SK-N-SH (cell line): Measurements from ENCODE around the gene NRIP2. TPM values are rescaled to one million over a fixed set of nuclear protein-coding genes. Genes with fewer than 3 reads are reported as not detected.

Source experiments
- CTCF ChIA-PET: fragments of 300-600, 350-600 bp; formaldehyde crosslinking; extraction: SDS; loops from one replicate; lab custom pipeline; 2021; lab: Yijun Ruan, JAX
- POLR2A ChIA-PET: fragments of 350-600 bp; sonication (Branson Sonifier 250); formaldehyde crosslinking; extraction: SDS; loops from one replicate; lab custom pipeline; 2020; ENCODE audit warnings: antibody characterized with exemption, inconsistent platforms; lab: Yijun Ruan, JAX
- DNase-seq: peaks from one replicate; pipeline ENCODE4 v3.0.0; 2012
- H2AFZ ChIP-seq: fragments of 200-600 bp; sonication (generic); 2 replicates; pipeline ENCODE4 v1.8.1; 2016; ENCODE audit warnings: antibody characterized with exemption, mild to moderate bottlenecking, low read depth
- H3F3A ChIP-seq: fragments of 200-600 bp; sonication (generic); replicated peaks from 2 replicates; pipeline ENCODE3; 2016; ENCODE audit warnings: antibody characterized with exemption, mild to moderate bottlenecking; ENCODE audit not compliant: insufficient read depth
- H3K27ac ChIP-seq, 2 experiments: fragments of 200-500 bp in 1 of 2; fragments of 200-600 bp in 1 of 2; sonication (Bioruptor generic) in 1 of 2; sonication (generic), shearing (Covaris generic) in 1 of 2; 2 replicates each; pipeline versions ENCODE4 v1.5.1 to v1.6.1; 2014 to 2016; ENCODE audit warnings: low read depth in 2 of 2, inconsistent platforms in 1 of 2, low read length in 1 of 2, mild to moderate bottlenecking in 1 of 2, mixed read lengths in 1 of 2
- H3K27me3 ChIP-seq: fragments of 200-600 bp; sonication (generic), shearing (Covaris generic); 2 replicates; pipeline ENCODE4 v1.6.1; 2016; ENCODE audit warnings: mixed run types; ENCODE audit not compliant: insufficient read depth
- H3K36me3 ChIP-seq, 2 experiments: fragments of 200-500 bp in 1 of 2; fragments of 200-600 bp in 1 of 2; sonication (Bioruptor generic) in 1 of 2; sonication (generic) in 1 of 2; replicated peaks in 1 of 2; 2 replicates each; pipeline versions ENCODE3 to v1.5.1; 2014 to 2016; ENCODE audit warnings: low read length in 1 of 2, mild to moderate bottlenecking in 1 of 2; ENCODE audit not compliant: insufficient read depth in 2 of 2, control insufficient read depth in 1 of 2
- H3K4me1 ChIP-seq, 2 experiments: fragments of 200-500 bp in 1 of 2; fragments of 200-600 bp in 1 of 2; sonication (Bioruptor generic) in 1 of 2; sonication (generic), shearing (Covaris generic) in 1 of 2; 2 replicates each; pipeline versions ENCODE4 v1.5.1 to v1.6.1; 2014 to 2016; ENCODE audit warnings: low read depth in 1 of 2, low read length in 1 of 2, mixed run types in 1 of 2; ENCODE audit not compliant: insufficient read depth in 2 of 2, control insufficient read depth in 1 of 2
- H3K4me2 ChIP-seq: fragments of 200-600 bp; sonication (generic), shearing (Covaris generic); 2 replicates; pipeline ENCODE4 v1.6.1; 2017; ENCODE audit warnings: mixed run types
- H3K4me3 ChIP-seq, 2 experiments: fragments of 200-500 bp in 1 of 2; fragments of 200-600 bp in 1 of 2; sonication (Bioruptor generic) in 1 of 2; sonication (generic), shearing (Covaris generic) in 1 of 2; 2 replicates each; pipeline versions ENCODE4 v1.5.1 to v1.8.1; 2014 to 2016; ENCODE audit warnings: low read depth in 2 of 2, inconsistent platforms in 1 of 2, low read length in 1 of 2, mild to moderate bottlenecking in 1 of 2, mixed read lengths in 1 of 2, moderate library complexity in 1 of 2
- H3K79me2 ChIP-seq: fragments of 200-600 bp; sonication (generic); 2 replicates; pipeline ENCODE4 v1.8.1; 2017; ENCODE audit warnings: mild to moderate bottlenecking; ENCODE audit not compliant: insufficient read depth
- H3K9ac ChIP-seq: fragments of 200-600 bp; sonication (generic); 2 replicates; pipeline ENCODE4 v1.6.1; 2017; ENCODE audit warnings: mixed run types
- H3K9me2 ChIP-seq: fragments of 200-600 bp; sonication (generic); 2 replicates; pipeline ENCODE4 v1.6.1; 2017; ENCODE audit warnings: mixed run types
- H3K9me3 ChIP-seq: fragments of 200-600 bp; sonication (generic); 2 replicates; pipeline ENCODE4 v1.6.1; 2017; ENCODE audit warnings: mixed run types, mild to moderate bottlenecking, moderate library complexity
- H4K20me1 ChIP-seq: fragments of 200-600 bp; sonication (generic); 2 replicates; pipeline ENCODE4 v1.6.1; 2017; ENCODE audit warnings: mild to moderate bottlenecking, mixed run types; ENCODE audit not compliant: insufficient read depth
- CHD2 ChIP-seq: fragments of 150-350 bp; IDR thresholded peaks from 2 replicates; pipeline ENCODE4 v1.6.1; 2018; ENCODE audit warnings: low read length; ENCODE audit not compliant: partially characterized antibody
- EP300 ChIP-seq, 2 experiments: IDR thresholded peaks; 2 replicates each; pipeline versions ENCODE4 v1.4.0 to v1.6.1; 2012; ENCODE audit warnings: borderline replicate concordance in 1 of 2, low read depth in 1 of 2, low read length in 1 of 2
- FOSL2 ChIP-seq: IDR thresholded peaks from 2 replicates; pipeline ENCODE4 v1.4.0; 2012; ENCODE audit warnings: low read depth, mild to moderate bottlenecking, moderate library complexity, borderline replicate concordance
- JUND ChIP-seq: IDR thresholded peaks from 2 replicates; pipeline ENCODE4 v1.4.0; 2012
- MAX ChIP-seq: IDR thresholded peaks from 2 replicates; pipeline ENCODE4 v1.4.0; 2012; ENCODE audit warnings: low read depth
- MEF2A ChIP-seq: IDR thresholded peaks from 2 replicates; pipeline ENCODE4 v1.4.0; 2012; ENCODE audit warnings: low read depth, borderline replicate concordance
- MXI1 ChIP-seq: IDR thresholded peaks from 2 replicates; pipeline ENCODE4 v1.6.1; 2012; ENCODE audit warnings: mild to moderate bottlenecking, low read depth, low read length, improper control_type of control experiment
- NFIC ChIP-seq: IDR thresholded peaks from 2 replicates; pipeline ENCODE4 v1.4.0; 2012; ENCODE audit warnings: borderline replicate concordance
- NRF1 ChIP-seq: IDR thresholded peaks from 2 replicates; pipeline ENCODE4 v1.6.1; 2012; ENCODE audit warnings: low read depth, mild to moderate bottlenecking, low read length
- PBX3 ChIP-seq: IDR thresholded peaks from 2 replicates; pipeline ENCODE4; 2012
- RXRA ChIP-seq: IDR thresholded peaks from 2 replicates; pipeline ENCODE4 v1.4.0; 2012; ENCODE audit warnings: low read depth, mild to moderate bottlenecking, borderline replicate concordance
- TAF1 ChIP-seq: IDR thresholded peaks from 2 replicates; pipeline ENCODE4 v1.6.1; 2012; ENCODE audit warnings: low read depth, mild to moderate bottlenecking, low read length, moderate library complexity, borderline replicate concordance
- TEAD4 ChIP-seq: IDR thresholded peaks from 2 replicates; pipeline ENCODE4 v1.4.0; 2012; ENCODE audit warnings: mild to moderate bottlenecking, borderline replicate concordance; ENCODE audit not compliant: insufficient read depth
- WGBS: methylation state at CpG from one replicate; pipeline ENCODE4 v1.1.6; 2017; ENCODE audit warnings: low lambda C conversion rate; 5-methylcytosine and 5-hydroxymethylcytosine counted together
- polyA plus RNA-seq, 3 experiments: library from polyadenylated mRNA; depleted of rRNA; stranded (reverse); fragments of >200 nt; gene quantifications; 2 replicates each; pipeline ENCODE4 v1.2.3, GENCODE V29; 2012

NRIP2 gene
- polyA plus RNA-seq, 1 of the 3 experiments (the other 2 are of a cell fraction), result not detected

- TF ChIP-seq RXRA (no peak), TAF1 (no peak), EP300 (IDR thresholded peaks at IDR 0.05; ENCODE audit: borderline replicate concordance in 1 of 2, low read depth in 1 of 2, low read length in 1 of 2) (no peak), MXI1 (no peak)
Observed at GRCh38 chr12:2857021-2857431, 22.2 kb upstream of the NRIP2 start, which contains the start of gene TEX52 (continued).

- no peak overlapping the region for H2AFZ ChIP-seq
- peaks cover 0 to 15% of the 10 kb centered on the region in 2 experiments for H3K36me3 ChIP-seq
- POLR2A ChIA-PET, result no interaction called here
- DNase-seq, result no peak
- H3K4me3 ChIP-seq, result no peak overlapping the region
- H3F3A ChIP-seq, result peaks cover 8% of the 10 kb centered on the region
- H3K27ac ChIP-seq, result no peak overlapping the region
- H3K4me1 ChIP-seq, result no peaks in the 10 kb centered on the region
- no peak for TF ChIP-seq NRF1
- no peak for TF ChIP-seq JUND
- TF ChIP-seq NFIC, result no peak
- TF ChIP-seq MAX, result no peak
- peak; percentile 37; the same call in 1 of the 2 replicates for TF ChIP-seq PBX3
- no peak for TF ChIP-seq FOSL2
- no peak for TF ChIP-seq TEAD4
- no peak for TF ChIP-seq CHD2
- H4K20me1 ChIP-seq, result no peaks in the 10 kb centered on the region
- no peak overlapping the region for H3K9ac ChIP-seq
- H3K27me3 ChIP-seq, result no peaks in the 10 kb centered on the region
- H3K9me3 ChIP-seq, result no peaks in the 10 kb centered on the region
- no peaks in the 10 kb centered on the region for H3K79me2 ChIP-seq
- no peak overlapping the region for H3K4me2 ChIP-seq
- CTCF ChIA-PET, result interaction anchor here (2.2 to 3.8 kb wide), 3 partner anchors 29 to 186 kb away, joined by 7 to 30 read pairs (median 8); no protein-coding TSS in a partner anchor
- 90% methylated on average over 3 of the region's 3 CpGs for WGBS
- H3K9me2 ChIP-seq, result no peaks in the 10 kb centered on the region
Observed at GRCh38 chr12:2856051-2856450, 21.2 kb upstream of the NRIP2 start.

- H2AFZ ChIP-seq, result no peak overlapping the region
- H3K4me1 ChIP-seq, result no peaks in the 10 kb centered on the region
- peaks cover 6% of the 10 kb centered on the region for H3F3A ChIP-seq
- no peak for DNase-seq
- no peaks in the 10 kb centered on the region for H3K9me2 ChIP-seq
- H3K79me2 ChIP-seq, result no peaks in the 10 kb centered on the region
- no peaks in the 10 kb centered on the region for H3K27me3 ChIP-seq
- ChIA-PET POLR2A (no interaction called here), CTCF (interaction anchor here (2.1 to 3.8 kb wide), 6 partner anchors 10 to 186 kb away, joined by 6 to 30 read pairs (median 16); no protein-coding TSS in a partner anchor)
- H3K27ac ChIP-seq, result no peak overlapping the region
- H3K4me3 ChIP-seq, result no peak overlapping the region
- no peak overlapping the region for H3K9ac ChIP-seq
- H4K20me1 ChIP-seq, result no peaks in the 10 kb centered on the region
- H3K9me3 ChIP-seq, result no peaks in the 10 kb centered on the region
- WGBS, result 89% methylated on average over 7 of the region's 7 CpGs
- peaks cover 0 to 15% of the 10 kb centered on the region in 2 experiments for H3K36me3 ChIP-seq
- no peak overlapping the region for H3K4me2 ChIP-seq
- no peak for TF ChIP-seq MEF2A
- TF ChIP-seq, all 33 proteins: peak for 0
Observed at GRCh38 chr12:2855546-2855945, 20.7 kb upstream of the NRIP2 start.
